ENCODE results near the gene BRAT1. TPM values are rescaled to one million over a fixed set of nuclear protein-coding genes. Genes with fewer than 3 reads are reported as not detected.

The BRAT1 gene
- total RNA-seq, 2 donors from 2014 or later, result 42.1 to 42.7 TPM

GRCh38 chr7:2502647-2502966 lies 52.7 kb downstream of the BRAT1 start:
- Histone ChIP-seq H3K4me1 (ENCODE audit: control insufficient read depth, insufficient read depth, low read length) (peaks cover 12% of the 10 kb centered on the region), H3K36me3 (ENCODE audit: control insufficient read depth, insufficient read depth, low read length) (no peaks in the 10 kb centered on the region), H3K27me3 (ENCODE audit: control insufficient read depth, insufficient read depth, low read length, poor library complexity, severe bottlenecking) (no peaks in the 10 kb centered on the region), H3K27ac (ENCODE audit: low read depth, low read length) (no peak overlapping the region), H3K9me3 (ENCODE audit: control insufficient read depth, low read length) (no peaks in the 10 kb centered on the region), H3K4me3 (ENCODE audit: low read length) (no peak overlapping the region), H3K9ac (ENCODE audit: extremely low read depth, low read length, poor library complexity, severe bottlenecking) (no peak overlapping the region)
- no peaks in the 10 kb centered on the region for H3K36me3 Mint-ChIP-seq (ENCODE audit: low read depth)
- H3K4me1 Mint-ChIP-seq, result peaks cover 12% of the 10 kb centered on the region
- WGBS, 2 experiments (ENCODE audit: insufficient coverage in 1 of 2, insufficient read length in 1 of 2), result 94% methylated on average over 13 of the region's 13 CpGs; no CpG with 5 or more reads in 1 of the 2 experiments
- no peak for TF ChIP-seq CTCF (conservative IDR thresholded peaks at IDR 0.05)
- H3K27ac Mint-ChIP-seq, result no peak overlapping the region
- no peak for DNase-seq
- no peaks in the 10 kb centered on the region for H3K9me3 Mint-ChIP-seq
- H3K4me3 Mint-ChIP-seq, result no peak overlapping the region
- H3K27me3 Mint-ChIP-seq (ENCODE audit: insufficient read depth), result no peaks in the 10 kb centered on the region

- no peak overlapping the region for H3K4me3 Mint-ChIP-seq
- TF ChIP-seq CTCF (conservative IDR thresholded peaks at IDR 0.05), result no peak
- H3K4me1 Mint-ChIP-seq, result peaks cover 12% of the 10 kb centered on the region
Observed at GRCh38 chr7:2501947-2502646, 53.2 kb downstream of the BRAT1 start.

GRCh38 chr7:2500701-2501100 lies 54.6 kb downstream of the BRAT1 start:
- no peaks in the 10 kb centered on the region for H3K9me3 Mint-ChIP-seq
- 89 to 98% methylated on average over 11 to 12 of the region's 12 CpGs for WGBS, 2 experiments (ENCODE audit: insufficient coverage in 1 of 2, insufficient read length in 1 of 2)
- peaks cover 13% of the 10 kb centered on the region for H3K4me1 ChIP-seq (ENCODE audit: control insufficient read depth, insufficient read depth, low read length)

More at GRCh38 chr7:2501947-2502646, 53.2 kb downstream of the BRAT1 start:
- Mint-ChIP-seq H3K27ac (no peak overlapping the region), H3K9me3 (no peaks in the 10 kb centered on the region), H3K27me3 (ENCODE audit: insufficient read depth) (no peaks in the 10 kb centered on the region), H3K36me3 (ENCODE audit: low read depth) (no peaks in the 10 kb centered on the region)
- no peaks in the 10 kb centered on the region for H3K9me3 ChIP-seq (ENCODE audit: control insufficient read depth, low read length)
- DNase-seq, result no peak
- H3K36me3 ChIP-seq (ENCODE audit: control insufficient read depth, insufficient read depth, low read length), result no peaks in the 10 kb centered on the region
- no peaks in the 10 kb centered on the region for H3K27me3 ChIP-seq (ENCODE audit: control insufficient read depth, insufficient read depth, low read length, poor library complexity, severe bottlenecking)
- no peak overlapping the region for H3K4me3 ChIP-seq (ENCODE audit: low read length)
- H3K9ac ChIP-seq (ENCODE audit: extremely low read depth, low read length, poor library complexity, severe bottlenecking), result no peak overlapping the region
- WGBS, 2 experiments (ENCODE audit: insufficient coverage in 1 of 2, insufficient read length in 1 of 2), result 88 to 94% methylated on average over 5 to 9 of the region's 9 CpGs
- no peak overlapping the region for H3K27ac ChIP-seq (ENCODE audit: low read depth, low read length)
- peaks cover 12% of the 10 kb centered on the region for H3K4me1 ChIP-seq (ENCODE audit: control insufficient read depth, insufficient read depth, low read length)

More at GRCh38 chr7:2500701-2501100, 54.6 kb downstream of the BRAT1 start:
- peak overlapping the region; percentile 77 for H3K27ac ChIP-seq (ENCODE audit: low read depth, low read length)
- H3K9ac ChIP-seq (ENCODE audit: extremely low read depth, low read length, poor library complexity, severe bottlenecking), result no peak overlapping the region
- H3K36me3 ChIP-seq (ENCODE audit: control insufficient read depth, insufficient read depth, low read length), result no peaks in the 10 kb centered on the region
- no peak for TF ChIP-seq CTCF (conservative IDR thresholded peaks at IDR 0.05)
- no peak overlapping the region for H3K4me3 ChIP-seq (ENCODE audit: low read length)
- no peaks in the 10 kb centered on the region for H3K9me3 ChIP-seq (ENCODE audit: control insufficient read depth, low read length)
- no peaks in the 10 kb centered on the region for H3K27me3 ChIP-seq (ENCODE audit: control insufficient read depth, insufficient read depth, low read length, poor library complexity, severe bottlenecking)
- peaks cover 15% of the 10 kb centered on the region for H3K4me1 Mint-ChIP-seq
- no peak for DNase-seq
- H3K27ac Mint-ChIP-seq, result peak overlapping the region; percentile 44
- H3K4me3 Mint-ChIP-seq, result no peak overlapping the region
- H3K36me3 Mint-ChIP-seq (ENCODE audit: low read depth), result no peaks in the 10 kb centered on the region
- no peaks in the 10 kb centered on the region for H3K27me3 Mint-ChIP-seq (ENCODE audit: insufficient read depth)

Measured in endodermal cell (in vitro differentiated cells).